Neural cell (in vitro differentiated cells): ENCODE data around the gene MEGF11. TPM values are rescaled to one million over a fixed set of nuclear protein-coding genes. Genes with fewer than 3 reads are reported as not detected.

Experiments
- H2AFZ ChIP-seq: fragments of 200-600, 300-800 bp; sonication (generic), shearing (Covaris generic); 2 replicates; pipeline ENCODE4 v1.6.0; 2014; ENCODE audit warnings: low read depth, mild to moderate bottlenecking, antibody characterized with exemption, low read length, moderate library complexity
- H3F3A ChIP-seq: fragments of 200-600 bp; shearing (Covaris generic); 2 replicates; pipeline ENCODE4 v1.6.1; 2016; ENCODE audit warnings: mild to moderate bottlenecking, moderate library complexity, mixed read lengths, antibody characterized with exemption, low read length; ENCODE audit not compliant: insufficient read depth, poor library complexity, severe bottlenecking
- H3K27ac ChIP-seq: fragments of 200-600, 300-800 bp; sonication (generic), shearing (Covaris generic); 2 replicates; pipeline ENCODE4 v1.5.1; 2014; ENCODE audit warnings: mild to moderate bottlenecking, low read length, moderate library complexity
- H3K27me3 ChIP-seq: fragments of 300-800, 200-600 bp; sonication (generic), shearing (Covaris generic); 2 replicates; pipeline ENCODE4 v1.6.0; 2014; ENCODE audit warnings: mild to moderate bottlenecking, low read depth, low read length, moderate library complexity; ENCODE audit not compliant: insufficient read depth
- H3K36me3 ChIP-seq: fragments of 300-800, 200-600 bp; sonication (generic), shearing (Covaris generic); 2 replicates; pipeline ENCODE4 v1.5.1; 2014; ENCODE audit warnings: mild to moderate bottlenecking, antibody characterized with exemption, low read length, moderate library complexity; ENCODE audit not compliant: insufficient read depth
- H3K4me2 ChIP-seq: fragments of 300-800, 200-600 bp; sonication (generic), shearing (Covaris generic); 2 replicates; pipeline ENCODE4 v1.6.0; 2014; ENCODE audit warnings: mild to moderate bottlenecking, low read length
- H3K4me3 ChIP-seq: fragments of 300-800, 200-600 bp; sonication (generic), shearing (Covaris generic); 2 replicates; pipeline ENCODE4 v1.5.1; 2014; ENCODE audit warnings: mild to moderate bottlenecking, low read length, moderate library complexity
- H3K79me2 ChIP-seq: fragments of 200-600 bp; shearing (Covaris generic); replicated peaks from 2 replicates; pipeline ENCODE4 v1.6.0; 2014; ENCODE audit warnings: mild to moderate bottlenecking, low read length, moderate library complexity; ENCODE audit not compliant: insufficient read depth
- H3K9ac ChIP-seq: fragments of 300-800, 200-600 bp; sonication (generic), shearing (Covaris generic); 2 replicates; pipeline ENCODE4 v1.6.1; 2016; ENCODE audit warnings: mild to moderate bottlenecking, low read length, mixed read lengths
- H3K9me2 ChIP-seq: fragments of 200-600 bp; shearing (Covaris generic); 2 replicates; pipeline ENCODE4 v1.6.1; 2016; ENCODE audit warnings: mild to moderate bottlenecking, low read length, mixed read lengths; ENCODE audit not compliant: insufficient read depth
- H3K9me3 ChIP-seq: fragments of 200-600, 300-800 bp; sonication (generic), shearing (Covaris generic); 2 replicates; pipeline ENCODE4 v1.6.1; 2016; ENCODE audit warnings: mild to moderate bottlenecking, mixed run types, low read length, moderate library complexity, mixed read lengths
- H4K20me1 ChIP-seq: fragments of 200-600 bp; shearing (Covaris generic); 2 replicates; pipeline ENCODE4 v1.6.1; 2016; ENCODE audit warnings: mild to moderate bottlenecking, mixed run types; ENCODE audit not compliant: insufficient read depth
- EP300 ChIP-seq: fragments of 450-650 bp; conservative IDR thresholded peaks from 2 replicates; pipeline ENCODE4 v1.6.1; 2014; ENCODE audit warnings: antibody characterized with exemption, mild to moderate bottlenecking, moderate library complexity; ENCODE audit not compliant: poor library complexity, severe bottlenecking
- EZH2 ChIP-seq: fragments of 200-600, 300-800 bp; shearing (Covaris generic), sonication (generic); IDR thresholded peaks from 2 replicates; pipeline ENCODE4 v1.6.1; 2014; ENCODE audit warnings: antibody characterized with exemption, low read length, borderline replicate concordance, mild to moderate bottlenecking; ENCODE audit not compliant: insufficient read depth, poor library complexity, severe bottlenecking
- MXI1 ChIP-seq: fragments of 450-650 bp; conservative IDR thresholded peaks from 2 replicates; pipeline ENCODE4 v1.6.1; 2014; ENCODE audit warnings: antibody characterized with exemption, mild to moderate bottlenecking; ENCODE audit not compliant: poor library complexity, severe bottlenecking
- POLR2AphosphoS5 ChIP-seq: IDR thresholded peaks from 2 replicates; pipeline ENCODE4 v1.6.1; 2012
- RAD21 ChIP-seq: fragments of 450-650 bp; conservative IDR thresholded peaks from 2 replicates; pipeline ENCODE4 v1.6.1; 2014; ENCODE audit warnings: antibody characterized with exemption, mild to moderate bottlenecking, moderate library complexity
- SMC3 ChIP-seq: fragments of 450-650 bp; conservative IDR thresholded peaks from 2 replicates; pipeline ENCODE4 v1.6.1; 2014; ENCODE audit warnings: antibody characterized with exemption, mild to moderate bottlenecking, moderate library complexity; ENCODE audit not compliant: poor library complexity
- TAF1 ChIP-seq: IDR thresholded peaks from 2 replicates; pipeline ENCODE4 v1.6.1; 2012; ENCODE audit warnings: low read depth
- polyA plus RNA-seq: library from polyadenylated mRNA; depleted of rRNA; stranded (reverse); fragments of >200 nt; gene quantifications from 2 replicates; pipeline ENCODE4 v1.2.3, GENCODE V29; 2014
- TF ChIP-seq, protein P1 (sequence below): IDR thresholded peaks from 2 replicates; pipeline ENCODE4 v1.6.1; 2012; ENCODE audit warnings: borderline replicate concordance
- TF ChIP-seq, protein P2 (sequence below): fragments of 450-650 bp; IDR thresholded peaks from 2 replicates; pipeline ENCODE4 v1.5.1; 2014; ENCODE audit warnings: antibody characterized with exemption, mild to moderate bottlenecking, moderate library complexity; ENCODE audit not compliant: poor library complexity, severe bottlenecking

Gene MEGF11
- polyA plus RNA-seq, 1 donor from 2014 or later, result 0.64 TPM

DNA sequence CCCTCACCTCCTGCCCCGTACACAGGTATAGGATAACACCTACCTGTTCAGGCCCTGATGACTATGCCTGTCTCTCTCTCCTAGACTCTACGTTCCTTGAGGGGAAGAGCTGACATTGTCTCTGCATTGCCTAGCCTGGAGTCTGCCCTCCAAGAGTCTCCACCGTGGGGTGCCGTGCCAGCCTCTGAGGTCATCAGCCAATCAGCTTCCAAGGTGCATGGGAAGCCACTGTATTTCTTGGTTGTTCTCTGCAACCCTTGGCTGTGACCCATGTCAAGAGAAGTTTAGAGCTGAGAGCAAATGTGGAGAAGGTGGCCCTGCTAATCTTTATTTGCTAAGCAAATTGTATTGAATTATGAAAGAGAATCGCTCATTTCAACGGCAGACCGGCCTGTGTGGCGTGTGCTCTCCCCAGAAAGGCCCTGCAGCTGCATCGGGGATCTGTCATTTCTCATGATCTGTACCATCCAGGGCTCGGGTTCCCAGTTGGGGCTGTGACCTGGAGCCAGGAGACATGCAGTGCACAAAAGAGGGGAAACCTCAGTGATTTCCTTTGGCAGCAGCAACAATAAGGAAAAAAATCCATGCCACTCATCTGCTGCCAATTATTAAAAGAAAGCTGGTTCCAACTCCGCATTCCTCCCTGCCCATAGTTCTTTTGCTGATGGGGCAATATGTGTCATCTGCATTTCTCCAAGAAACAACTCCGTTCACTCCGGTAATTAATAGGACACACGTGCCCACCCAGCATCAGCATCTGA lies 182.2 kb downstream of the MEGF11 start:
- H3K4me2 ChIP-seq, result no peak overlapping the region

DNA sequence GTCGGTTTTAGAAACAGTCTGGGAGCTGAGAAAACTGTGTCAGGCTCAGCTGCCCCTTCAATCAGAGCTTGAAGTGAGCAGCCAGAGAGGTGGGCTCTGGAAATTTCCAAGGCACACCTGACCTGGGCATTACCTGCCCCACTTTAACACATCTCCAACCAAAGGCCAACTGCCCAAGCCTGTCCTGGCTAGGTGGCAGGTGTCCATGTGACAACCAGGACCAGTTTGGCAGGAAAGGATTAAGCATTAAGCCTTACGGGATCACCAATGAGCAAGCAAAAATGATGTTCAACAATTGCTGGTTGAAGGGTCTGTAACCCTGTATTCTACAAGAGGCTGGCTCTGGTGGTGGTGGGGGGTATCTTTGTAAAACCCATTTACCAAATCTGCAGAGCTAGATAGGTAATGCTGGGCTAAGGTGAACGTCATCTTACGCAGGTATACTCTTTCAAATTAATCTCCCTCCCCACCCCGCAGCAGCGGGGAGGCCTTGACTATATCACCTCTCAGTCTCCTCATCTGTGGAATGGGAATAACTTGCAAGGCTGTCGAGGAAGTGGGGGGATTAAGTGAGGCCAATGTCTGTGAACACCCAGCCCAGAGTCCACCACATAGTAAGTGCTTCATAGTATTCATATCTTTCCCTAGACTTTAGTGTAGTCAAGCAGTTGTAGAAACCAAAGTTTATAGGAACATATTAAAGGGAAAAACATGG lies 183.2 kb downstream of the MEGF11 start:
- no peaks in the 10 kb centered on the region for H3K27me3 ChIP-seq

More for the DNA sequence above, 182.2 kb downstream of the MEGF11 start:
- TF ChIP-seq, protein P1, sequence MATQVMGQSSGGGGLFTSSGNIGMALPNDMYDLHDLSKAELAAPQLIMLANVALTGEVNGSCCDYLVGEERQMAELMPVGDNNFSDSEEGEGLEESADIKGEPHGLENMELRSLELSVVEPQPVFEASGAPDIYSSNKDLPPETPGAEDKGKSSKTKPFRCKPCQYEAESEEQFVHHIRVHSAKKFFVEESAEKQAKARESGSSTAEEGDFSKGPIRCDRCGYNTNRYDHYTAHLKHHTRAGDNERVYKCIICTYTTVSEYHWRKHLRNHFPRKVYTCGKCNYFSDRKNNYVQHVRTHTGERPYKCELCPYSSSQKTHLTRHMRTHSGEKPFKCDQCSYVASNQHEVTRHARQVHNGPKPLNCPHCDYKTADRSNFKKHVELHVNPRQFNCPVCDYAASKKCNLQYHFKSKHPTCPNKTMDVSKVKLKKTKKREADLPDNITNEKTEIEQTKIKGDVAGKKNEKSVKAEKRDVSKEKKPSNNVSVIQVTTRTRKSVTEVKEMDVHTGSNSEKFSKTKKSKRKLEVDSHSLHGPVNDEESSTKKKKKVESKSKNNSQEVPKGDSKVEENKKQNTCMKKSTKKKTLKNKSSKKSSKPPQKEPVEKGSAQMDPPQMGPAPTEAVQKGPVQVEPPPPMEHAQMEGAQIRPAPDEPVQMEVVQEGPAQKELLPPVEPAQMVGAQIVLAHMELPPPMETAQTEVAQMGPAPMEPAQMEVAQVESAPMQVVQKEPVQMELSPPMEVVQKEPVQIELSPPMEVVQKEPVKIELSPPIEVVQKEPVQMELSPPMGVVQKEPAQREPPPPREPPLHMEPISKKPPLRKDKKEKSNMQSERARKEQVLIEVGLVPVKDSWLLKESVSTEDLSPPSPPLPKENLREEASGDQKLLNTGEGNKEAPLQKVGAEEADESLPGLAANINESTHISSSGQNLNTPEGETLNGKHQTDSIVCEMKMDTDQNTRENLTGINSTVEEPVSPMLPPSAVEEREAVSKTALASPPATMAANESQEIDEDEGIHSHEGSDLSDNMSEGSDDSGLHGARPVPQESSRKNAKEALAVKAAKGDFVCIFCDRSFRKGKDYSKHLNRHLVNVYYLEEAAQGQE, result no peak
- TF ChIP-seq TAF1 (no peak), SMC3 (no peak), EP300 (no peak), MXI1 (no peak), POLR2AphosphoS5 (no peak), EZH2 (no peak), RAD21 (no peak)
- H3F3A ChIP-seq, result no peaks in the 10 kb centered on the region
- H3K27me3 ChIP-seq, result no peaks in the 10 kb centered on the region
- H3K9ac ChIP-seq, result no peak overlapping the region
- H3K79me2 ChIP-seq, result no peaks in the 10 kb centered on the region
- H2AFZ ChIP-seq, result no peak overlapping the region
- H3K36me3 ChIP-seq, result no peaks in the 10 kb centered on the region
- H3K4me3 ChIP-seq, result no peak overlapping the region
- H4K20me1 ChIP-seq, result no peaks in the 10 kb centered on the region
- no peak overlapping the region for H3K27ac ChIP-seq
- H3K9me3 ChIP-seq, result no peaks in the 10 kb centered on the region
- H3K9me2 ChIP-seq, result no peaks in the 10 kb centered on the region

More for the DNA sequence above, 183.2 kb downstream of the MEGF11 start:
- Histone ChIP-seq H4K20me1 (no peaks in the 10 kb centered on the region), H3K9me3 (no peaks in the 10 kb centered on the region), H2AFZ (no peak overlapping the region), H3K9me2 (no peaks in the 10 kb centered on the region), H3K79me2 (no peaks in the 10 kb centered on the region), H3F3A (no peaks in the 10 kb centered on the region), H3K27ac (no peak overlapping the region), H3K9ac (no peak overlapping the region), H3K4me3 (no peak overlapping the region), H3K36me3 (no peaks in the 10 kb centered on the region), H3K4me2 (no peak overlapping the region)
- no peak for TF ChIP-seq EP300
- TF ChIP-seq MXI1, result no peak
- TF ChIP-seq RAD21, result no peak
- TF ChIP-seq POLR2AphosphoS5, result no peak
- TF ChIP-seq SMC3, result no peak
- TF ChIP-seq TAF1, result no peak
- TF ChIP-seq, protein P2, sequence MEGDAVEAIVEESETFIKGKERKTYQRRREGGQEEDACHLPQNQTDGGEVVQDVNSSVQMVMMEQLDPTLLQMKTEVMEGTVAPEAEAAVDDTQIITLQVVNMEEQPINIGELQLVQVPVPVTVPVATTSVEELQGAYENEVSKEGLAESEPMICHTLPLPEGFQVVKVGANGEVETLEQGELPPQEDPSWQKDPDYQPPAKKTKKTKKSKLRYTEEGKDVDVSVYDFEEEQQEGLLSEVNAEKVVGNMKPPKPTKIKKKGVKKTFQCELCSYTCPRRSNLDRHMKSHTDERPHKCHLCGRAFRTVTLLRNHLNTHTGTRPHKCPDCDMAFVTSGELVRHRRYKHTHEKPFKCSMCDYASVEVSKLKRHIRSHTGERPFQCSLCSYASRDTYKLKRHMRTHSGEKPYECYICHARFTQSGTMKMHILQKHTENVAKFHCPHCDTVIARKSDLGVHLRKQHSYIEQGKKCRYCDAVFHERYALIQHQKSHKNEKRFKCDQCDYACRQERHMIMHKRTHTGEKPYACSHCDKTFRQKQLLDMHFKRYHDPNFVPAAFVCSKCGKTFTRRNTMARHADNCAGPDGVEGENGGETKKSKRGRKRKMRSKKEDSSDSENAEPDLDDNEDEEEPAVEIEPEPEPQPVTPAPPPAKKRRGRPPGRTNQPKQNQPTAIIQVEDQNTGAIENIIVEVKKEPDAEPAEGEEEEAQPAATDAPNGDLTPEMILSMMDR, result no peak
- TF ChIP-seq, protein P1, result no peak
